Stimulated activated CD8-positive, alpha-beta memory T cell treated with anti-CD3 and anti-CD28 coated beads, Interleukin-7, amount 100 ng/mL, for 48 hours (primary cell): ENCODE measurements around the gene NKX1-1.

ENCODE experiments used
- DNase-seq, 2 donors: peaks; one replicate each; pipeline ENCODE4 v3.0.0-alpha.2; 2020; ENCODE audit warnings: low read depth in 1 of 2; ENCODE audit errors: extremely low read depth in 1 of 2

Gene NKX1-1

DNA sequence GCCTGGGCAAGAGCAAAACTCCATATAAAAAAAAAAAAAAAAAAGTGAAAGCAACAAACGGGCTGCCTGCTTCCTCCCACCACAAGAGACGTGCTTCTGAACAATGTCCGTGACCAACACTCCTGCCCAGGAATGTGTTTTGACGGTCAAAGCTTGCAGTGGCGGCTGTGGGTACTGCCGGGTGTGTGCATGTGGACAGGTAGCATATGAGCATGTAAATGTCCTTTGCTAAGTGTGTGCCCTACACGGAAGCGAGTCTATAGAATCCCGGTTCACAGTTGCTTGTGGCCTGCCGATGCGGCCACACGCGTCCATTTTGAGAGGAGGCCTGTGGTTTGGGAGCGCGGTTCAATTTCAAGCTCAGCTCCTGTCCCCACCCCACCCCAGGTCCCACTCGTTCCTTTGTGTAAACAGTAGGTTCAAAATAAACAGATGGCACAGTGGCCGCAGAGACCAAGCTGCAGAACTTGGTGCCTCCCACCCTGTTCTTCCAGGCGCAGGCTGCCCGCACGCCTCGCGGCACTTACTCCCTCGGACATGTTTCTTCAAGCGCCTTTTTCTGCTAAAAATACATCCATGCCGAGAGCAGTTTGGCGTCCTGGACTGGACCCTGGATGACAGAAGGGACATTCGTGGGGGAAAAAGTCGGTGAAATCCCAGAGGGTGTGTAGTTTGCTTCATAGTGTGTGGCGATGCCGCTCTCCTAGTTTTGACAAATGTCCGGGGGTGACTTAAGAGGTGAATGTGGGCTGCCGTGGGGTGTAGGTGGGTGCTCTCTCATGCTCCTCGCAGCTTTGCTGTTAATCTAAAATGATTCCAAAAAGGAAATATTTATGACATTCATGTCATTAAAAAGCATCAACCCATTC lies 11.5 kb upstream of the NKX1-1 start:
- DNase-seq, result no peak

DNA sequence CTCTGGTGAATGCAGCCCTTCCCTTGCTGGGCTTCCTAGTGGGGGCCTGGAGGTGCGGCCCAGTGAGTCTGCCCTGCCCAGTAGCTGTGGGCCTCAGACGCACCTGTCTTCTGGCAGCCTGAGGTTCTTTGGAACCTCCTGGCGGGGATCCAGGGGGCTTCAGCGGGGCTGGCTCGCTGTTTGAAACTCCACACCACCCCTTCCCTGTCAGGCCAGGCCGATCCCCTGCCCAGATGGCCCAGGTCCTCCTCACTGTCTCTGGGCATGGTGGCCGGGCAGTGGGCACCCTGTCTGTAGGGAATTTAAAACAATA lies 10.7 kb upstream of the NKX1-1 start:
- no peak for DNase-seq

DNA sequence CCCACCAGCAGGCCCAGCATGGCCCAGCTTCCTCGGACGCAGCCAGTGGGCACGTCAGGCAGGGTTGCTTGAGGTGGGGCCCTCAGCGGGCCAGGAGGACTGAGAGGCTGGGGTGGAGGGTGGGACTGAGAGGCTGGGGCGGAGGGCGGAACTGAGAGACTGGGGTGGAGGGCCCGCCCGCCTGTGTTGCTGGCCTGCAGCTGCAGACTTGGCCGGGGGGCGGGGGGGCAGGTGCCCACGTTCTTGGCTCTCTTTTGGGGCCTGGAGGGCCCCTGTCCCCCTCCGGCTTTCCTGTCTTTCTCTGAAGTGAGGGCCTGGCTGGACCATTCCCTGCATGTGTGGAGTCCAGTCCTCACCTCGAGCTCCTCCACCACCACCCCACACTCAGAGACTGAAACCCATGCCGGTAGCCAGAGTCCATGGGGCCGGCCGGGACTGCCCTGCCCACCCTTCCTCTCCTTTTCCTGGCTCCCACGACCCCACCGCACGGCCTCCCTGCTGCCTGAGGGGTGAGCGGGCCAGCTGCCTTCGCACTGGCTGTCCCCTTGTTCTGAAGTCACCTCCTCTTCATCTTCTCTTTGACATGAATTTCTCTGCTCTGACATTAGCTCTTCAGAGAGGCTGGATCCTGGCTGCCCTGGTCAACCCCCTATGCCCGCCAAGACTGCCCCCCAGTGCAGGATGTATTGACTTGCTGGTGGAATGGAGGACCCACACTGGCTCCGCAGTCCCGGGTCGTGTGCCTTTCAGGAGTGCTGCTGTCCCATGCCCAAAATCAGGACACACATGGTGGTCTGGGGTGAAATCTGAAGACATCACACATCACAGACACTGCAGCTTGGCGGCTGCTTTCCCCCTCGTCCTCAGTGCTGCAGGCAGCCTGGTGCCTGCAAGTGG lies 10.1 kb upstream of the NKX1-1 start:
- no peak for DNase-seq

DNA sequence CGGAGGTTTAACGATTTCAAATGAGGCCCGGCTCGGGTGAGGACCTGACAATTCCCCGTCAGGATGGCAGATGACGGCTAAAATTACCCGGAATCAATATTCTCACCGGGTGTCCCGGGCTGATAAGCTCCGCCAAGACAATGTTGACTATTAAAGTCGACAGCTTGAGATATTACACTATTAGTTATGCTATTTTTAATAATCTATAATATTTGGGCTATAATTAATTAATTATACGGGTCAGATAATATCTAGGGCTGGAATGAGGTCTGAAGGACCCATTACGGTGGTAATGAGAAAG lies 9.4 kb upstream of the NKX1-1 start:
- DNase-seq, result no peak

DNA sequence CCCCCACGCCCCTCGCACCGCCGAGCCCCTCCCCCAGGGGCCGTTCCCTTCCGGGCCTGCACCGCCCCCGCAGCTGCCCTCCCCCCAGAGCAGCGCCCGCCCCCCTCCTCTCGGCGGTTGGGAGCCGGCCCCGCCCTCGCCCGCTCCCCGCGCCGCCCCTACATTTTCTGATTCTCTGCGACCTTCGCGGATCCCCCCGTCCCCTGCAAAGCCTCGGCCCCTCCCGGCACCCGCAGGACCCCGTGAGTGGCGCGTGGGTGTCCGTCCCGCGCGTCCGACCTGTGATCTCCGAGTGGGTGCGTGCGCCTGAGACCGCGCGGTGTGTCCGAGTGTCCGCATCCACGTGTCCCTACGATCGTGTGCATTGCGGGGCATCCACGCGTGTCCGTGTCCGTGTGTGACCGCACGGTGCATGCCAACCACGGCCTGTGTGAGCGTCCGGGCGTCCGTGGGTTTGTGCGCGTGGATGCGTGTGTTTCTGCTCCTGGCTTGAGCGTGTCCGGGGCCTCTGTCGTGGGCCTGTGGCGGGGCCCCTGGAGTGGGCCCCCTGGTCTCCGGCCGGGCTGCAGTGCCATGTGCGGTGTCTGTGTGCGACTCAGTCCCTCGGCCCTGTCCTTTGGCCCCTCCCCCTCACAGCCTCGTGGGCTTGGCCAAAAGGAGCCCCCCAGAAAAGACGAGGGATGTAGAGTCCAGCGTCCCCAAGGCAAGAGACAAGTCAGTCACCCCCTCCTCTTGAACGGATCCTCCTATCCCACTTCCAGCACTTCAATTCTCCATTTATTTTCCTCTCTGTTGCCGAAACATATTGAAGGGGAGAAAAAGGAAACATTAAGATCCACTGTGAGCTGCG lies 8.8 kb upstream of the NKX1-1 start:
- DNase-seq, result no peak

DNA sequence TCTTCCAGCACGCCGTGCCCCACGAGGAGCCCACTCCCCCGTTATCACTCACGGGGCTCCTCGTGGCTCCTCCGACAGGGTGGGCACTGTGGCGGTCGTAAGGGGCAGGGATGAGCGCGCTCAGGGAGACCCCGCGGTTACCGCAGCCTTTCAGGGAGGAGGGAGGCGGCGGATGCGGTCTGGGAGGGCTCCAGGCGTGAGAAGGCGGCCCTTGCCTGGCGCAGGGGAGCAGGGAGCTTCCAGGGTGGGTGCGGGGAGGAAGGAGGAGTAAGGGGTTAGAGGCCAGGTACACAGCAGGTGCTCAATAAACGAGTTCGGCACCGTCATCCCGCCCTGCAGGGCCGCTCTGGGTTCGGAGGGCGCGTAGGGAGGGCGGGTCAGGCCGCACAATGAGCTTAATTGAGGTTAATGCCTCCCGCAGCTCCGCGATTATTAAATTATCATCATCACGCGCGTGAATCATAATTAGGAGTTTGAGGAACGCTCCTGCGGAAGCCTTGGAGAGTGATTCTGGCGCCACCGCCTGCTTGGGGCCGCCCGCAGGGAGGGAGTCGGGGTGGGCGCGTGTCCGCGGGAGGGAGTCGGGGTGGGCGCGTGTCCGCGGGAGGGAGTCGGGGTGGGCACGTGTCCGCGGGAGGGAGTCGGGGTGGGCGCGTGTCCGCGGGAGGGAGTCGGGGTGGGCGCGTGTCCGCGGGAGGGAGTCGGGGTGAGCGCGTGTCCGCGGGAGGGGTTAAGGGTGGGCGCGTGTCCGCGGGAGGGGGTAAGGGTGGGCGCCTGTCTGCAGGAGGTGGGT lies 7.6 kb upstream of the NKX1-1 start:
- DNase-seq, result no peak

DNA sequence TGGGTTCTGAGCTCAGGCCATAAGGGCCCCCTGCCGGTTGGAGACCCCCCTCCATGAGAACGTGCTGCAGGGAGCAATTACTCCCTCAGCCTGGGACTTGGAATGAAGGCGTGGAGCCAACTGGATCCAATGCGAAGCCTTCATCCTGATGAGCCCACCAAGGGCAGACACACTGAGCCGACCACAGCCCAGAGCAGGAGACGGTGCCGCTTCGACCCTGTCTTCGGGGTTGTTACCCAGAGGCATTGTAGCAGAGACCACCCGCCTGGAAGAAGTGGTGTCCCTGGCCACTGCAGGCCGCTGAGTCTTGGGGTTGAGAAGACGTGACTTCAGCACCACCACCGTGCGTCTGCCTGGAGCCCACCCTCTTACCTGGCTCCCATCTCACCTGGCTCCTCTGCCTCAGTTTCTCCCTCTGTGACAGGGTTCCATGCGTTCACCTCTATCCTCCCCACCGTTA lies 7.0 kb upstream of the NKX1-1 start:
- DNase-seq, result no peak

DNA sequence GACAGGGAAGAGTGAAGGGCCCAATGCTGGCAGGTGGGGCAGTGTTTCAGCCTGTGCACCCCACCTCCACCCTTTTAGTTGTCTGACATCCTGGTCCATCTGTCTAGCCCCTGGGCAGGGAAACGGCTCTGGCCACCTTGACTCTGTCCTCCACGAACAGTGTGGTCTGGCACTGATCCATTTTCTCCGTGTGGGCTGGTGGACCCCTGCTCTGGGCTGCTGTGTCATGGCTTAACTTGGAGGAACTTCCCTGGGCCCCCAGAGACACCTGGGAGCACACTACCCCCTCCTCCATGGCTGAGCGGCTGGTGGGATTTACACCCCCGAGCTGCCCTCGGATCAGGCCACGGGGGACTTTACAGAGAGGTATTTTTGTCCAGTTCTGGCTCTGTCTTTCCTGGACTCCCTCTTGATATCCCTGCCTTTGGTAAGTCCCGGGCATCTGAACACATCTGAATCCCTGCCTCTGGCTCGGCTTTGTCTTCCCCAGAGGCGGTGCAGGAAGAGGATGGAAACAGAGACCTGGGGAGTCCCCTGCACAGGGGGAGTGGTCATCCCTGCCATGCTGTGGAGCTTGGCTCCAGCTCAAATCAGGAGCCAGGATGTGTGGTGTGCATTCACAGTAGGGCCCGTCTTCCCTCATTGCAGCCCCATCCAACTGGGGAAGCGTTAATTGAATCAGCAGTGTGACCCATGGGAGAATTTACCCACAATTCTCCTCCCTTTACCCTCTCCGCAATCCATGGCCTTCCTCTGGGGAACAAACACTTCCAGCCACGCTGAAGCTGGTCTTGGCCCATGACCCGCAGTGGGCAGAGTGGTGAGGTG lies 6.3 kb upstream of the NKX1-1 start:
- no peak for DNase-seq

DNA sequence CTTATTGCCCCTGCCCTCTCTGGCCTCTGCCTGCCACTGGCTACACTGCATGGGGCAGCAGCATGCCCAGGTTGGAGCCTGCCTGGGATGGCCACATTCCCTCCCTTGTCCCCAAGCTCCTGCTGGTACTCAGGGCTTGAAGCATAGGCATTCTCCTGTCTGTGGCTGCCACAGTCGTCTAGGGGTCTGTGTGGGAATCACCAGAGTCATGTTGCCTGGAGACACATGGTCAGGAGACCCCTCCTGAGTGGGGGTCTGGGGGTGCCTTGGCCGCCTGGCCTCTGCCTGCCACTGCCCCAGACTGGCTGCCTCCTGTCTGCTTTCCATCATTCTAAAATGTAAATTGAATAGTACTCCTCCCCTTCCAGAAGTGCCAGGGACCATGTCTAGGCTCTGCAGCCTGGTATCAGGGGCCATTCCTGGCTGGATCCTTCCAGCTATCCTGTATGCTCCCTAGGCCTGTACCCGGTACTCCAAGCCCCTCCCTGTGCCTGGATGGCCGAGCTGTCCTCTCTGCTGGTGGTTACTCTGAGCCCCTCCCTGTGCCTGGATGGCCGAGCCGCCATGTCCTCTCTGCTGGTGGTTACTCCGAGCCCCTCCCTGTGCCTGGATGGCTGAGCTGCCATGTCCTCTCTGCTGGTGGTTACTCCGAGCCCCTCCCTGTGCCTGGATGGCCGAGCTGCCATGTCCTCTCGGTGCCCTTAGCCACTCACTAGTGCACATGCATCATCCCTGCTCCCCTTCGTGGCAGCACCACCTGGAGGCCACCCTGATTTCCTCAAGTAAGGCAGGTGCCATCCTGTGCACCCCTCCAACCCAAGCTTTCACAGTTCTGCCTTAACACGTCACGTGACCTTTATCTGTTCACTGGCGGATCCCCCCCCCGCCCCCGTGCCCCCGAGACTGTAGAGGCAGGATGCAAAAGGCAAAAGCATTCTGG lies 5.5 kb upstream of the NKX1-1 start:
- no peak for DNase-seq

DNA sequence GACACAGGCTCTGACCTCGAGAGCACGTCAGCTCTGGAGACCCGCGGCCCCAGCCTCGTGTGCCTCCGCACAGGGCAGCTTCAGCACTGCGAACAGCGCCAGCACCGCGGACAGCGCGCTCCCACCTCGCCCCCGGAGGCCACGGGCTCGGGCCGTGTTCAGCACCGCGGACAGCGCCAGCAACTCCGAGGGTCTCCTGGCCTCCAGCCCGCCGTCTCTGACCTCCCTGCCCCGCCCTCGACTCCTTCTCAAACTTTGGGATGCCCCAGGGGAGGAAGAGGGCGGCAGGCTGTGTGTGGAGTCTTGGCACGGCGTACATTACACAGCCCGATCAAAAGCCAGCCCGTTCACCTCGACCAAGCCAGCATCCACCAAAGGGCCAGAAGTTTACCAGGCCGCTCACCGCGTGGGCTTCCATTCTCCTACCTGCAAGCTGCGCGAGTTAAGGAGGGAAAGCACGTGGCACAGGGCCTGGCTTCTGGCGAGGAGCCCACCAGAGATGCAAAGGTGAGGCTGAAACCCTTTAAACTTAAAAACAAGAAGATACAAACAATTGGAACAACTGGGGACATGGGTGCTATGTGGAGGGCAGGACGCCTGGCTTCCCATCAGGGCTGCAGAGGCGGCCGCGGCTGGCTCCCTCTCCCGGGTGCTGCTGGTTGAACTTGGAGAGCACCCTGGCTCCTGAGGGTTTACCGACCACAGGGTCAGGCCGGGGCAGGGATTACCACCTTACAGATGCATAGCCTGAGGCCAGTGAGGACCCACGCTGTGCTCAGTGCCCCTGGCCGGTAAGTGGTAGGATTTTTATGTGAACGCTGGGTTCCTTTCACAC lies 4.5 kb upstream of the NKX1-1 start:
- DNase-seq, result no peak

DNA sequence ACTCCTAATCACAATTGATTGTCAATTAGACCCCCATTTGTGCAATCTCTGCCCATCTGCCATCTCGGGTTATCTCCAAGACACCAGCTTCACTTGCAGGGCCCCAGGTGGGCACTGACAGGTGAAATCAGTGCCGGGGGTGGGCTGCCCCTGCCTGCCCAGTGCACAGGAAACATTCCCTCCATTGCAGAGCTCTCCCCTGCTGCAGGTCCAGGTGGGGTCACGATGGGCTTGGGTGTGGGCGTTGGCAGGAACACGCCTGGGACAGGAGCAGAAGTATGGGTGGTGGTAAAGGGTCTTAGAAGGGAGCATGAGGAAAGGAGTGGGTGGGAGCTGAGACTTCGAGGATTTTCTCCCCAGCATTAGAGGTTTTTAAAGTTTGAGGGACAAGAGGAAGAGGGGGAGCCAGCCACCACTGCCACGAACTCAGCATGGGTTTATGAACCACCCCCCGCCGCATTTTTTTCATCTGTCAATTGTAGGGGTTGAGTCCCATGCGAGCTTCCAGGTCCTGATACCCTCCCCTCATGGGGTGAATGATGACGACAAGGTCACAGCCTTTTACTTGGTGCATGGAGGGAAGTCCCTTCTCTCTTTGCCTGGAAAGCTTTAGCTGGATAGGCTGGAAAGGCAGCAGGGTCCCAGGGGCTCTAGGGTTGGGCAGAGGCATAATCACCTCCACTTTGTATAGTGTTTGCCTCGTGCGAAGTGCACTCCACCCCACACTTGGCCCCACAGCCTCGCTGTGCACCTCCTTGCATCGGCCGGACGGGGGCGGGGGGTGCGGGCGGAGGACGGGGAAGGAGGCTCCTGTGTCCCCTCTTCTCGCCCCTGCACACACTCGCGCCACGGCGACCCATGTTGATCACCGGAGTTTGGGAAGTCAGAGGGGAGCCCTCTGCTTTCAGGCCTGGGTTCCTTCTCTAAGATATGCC lies 3.5 kb upstream of the NKX1-1 start:
- DNase-seq, result no peak

DNA sequence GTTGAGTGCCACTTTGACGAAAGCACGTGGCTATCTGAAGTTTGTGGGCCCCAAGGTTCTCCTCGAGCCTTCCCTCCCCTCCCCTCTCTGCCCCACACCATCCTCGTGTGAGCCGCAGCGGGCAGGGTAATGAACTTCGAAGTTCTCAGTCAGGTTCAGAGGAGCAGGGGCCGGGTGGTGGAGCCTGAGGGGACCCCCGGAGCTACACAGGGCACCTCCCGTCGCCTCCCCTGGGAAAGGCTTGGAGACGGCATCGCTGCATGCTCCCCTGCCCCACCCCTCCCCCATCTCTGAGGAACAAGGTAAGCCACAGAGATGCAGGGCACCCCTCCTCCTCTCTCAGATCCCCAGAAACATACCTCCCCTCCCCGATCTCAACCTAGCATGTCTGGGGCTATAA lies 2.8 kb upstream of the NKX1-1 start:
- DNase-seq, result no peak

DNA sequence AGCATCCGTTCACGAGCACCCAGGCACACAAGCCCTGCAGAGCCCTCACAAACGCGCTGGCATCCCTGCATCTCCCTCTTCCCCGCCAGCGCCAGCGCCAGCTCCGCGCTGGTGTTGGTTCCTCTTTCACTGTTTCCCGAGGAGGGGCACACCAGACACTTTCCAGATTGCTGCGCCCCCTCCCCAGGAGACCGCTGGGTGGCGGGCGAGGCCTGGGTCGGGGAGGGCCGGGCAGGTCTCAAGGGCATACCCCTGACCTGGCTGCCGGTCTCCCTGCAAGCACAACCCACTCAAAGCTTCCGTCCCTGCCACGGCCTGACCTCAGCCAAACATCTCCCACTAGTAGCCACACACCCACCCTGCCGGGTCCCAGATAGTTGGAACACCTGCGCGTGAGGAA lies 2.2 kb upstream of the NKX1-1 start:
- DNase-seq, result no peak

DNA sequence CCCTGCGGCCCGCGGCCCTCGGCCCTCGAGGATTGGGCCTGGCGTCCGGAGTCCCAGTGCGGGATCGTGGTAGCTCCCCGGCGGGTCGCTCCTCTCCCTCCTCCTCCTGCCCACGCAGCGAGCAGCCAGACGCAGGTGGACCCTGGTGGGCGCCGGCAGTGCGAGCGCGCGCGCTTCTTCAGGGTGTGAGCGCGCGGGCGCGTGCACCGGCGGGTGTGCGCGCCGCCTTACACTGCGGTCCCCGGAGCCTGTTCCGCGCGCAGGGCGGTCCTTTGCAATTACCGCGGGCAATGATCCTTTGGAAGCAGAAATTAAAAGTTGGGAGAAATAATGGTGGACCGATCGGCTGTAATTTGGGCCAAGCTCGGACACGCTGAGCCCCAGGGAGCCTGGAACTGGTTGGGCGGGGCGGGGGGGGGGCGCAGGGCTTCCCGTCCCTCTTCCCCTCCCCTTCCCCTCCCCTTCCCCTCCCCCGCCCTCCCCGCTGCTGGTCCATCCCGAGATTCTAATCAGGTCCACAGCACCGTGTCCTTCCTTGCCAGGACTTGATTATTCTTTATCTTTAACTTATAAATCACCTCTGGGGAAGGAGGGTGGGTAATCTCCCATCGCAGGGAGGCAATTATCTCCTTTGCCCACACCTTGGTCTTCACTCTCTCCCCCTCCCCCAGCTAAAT lies 1.6 kb upstream of the NKX1-1 start:
- no peak for DNase-seq

DNA sequence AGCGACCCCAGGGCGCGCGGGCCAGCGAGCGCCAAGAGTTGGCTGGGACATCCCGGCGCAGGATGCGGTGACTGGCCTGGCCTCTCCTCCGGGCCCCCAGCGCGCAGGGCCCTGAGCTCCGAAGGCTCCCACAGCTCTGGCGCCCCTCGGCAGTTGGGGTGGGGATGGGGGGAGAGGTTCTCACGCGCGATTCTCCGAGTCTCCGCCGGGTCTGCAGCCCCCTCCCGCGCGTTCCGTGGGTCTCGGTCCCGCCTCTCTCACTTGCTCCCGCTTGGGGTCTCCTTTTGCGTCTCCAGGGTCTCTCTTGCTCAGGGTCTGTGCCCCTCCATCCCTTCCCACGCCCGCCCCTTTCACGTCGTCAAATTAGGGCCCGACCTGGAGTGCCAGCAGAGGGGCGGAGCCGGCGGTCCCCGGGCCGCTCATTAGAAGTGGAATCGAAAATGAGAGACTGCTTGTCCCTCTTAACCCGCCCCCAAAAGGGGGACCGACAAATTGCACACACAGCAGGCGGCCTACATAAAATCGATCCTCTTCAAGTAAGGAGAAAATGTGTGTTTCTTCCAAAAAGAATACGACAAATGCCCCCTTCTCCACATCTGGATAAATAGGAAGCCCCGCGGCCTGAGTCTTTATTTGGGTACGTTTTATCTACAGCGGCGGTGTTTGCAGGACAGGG lies 877 bp upstream of the NKX1-1 start:
- no peak for DNase-seq
